ENCODE measurements around the gene RASL10B.

- TF ChIP-seq CTCF (IDR thresholded peaks at IDR 0.05) (no peak), POLR2AphosphoS5 (IDR thresholded peaks at IDR 0.05) (no peak)
Measured at GRCh38 chr17:35775039-35775438, 43.6 kb downstream of the RASL10B start.
